Neuronal stem cell (in vitro differentiated cells): ENCODE measurements around the gene PIF1.

Source experiments
- DNase-seq: peaks from one replicate; pipeline ENCODE4 v3.0.0-alpha.2; 2013; ENCODE audit warnings: low spot score
- H2AFZ ChIP-seq: one replicate; pipeline ENCODE4 v1.6.1; 2013; ENCODE audit warnings: mild to moderate bottlenecking, low read length, inconsistent platforms
- H2AK5ac ChIP-seq: 2 replicates; pipeline ENCODE4 v1.6.1; 2013; ENCODE audit warnings: low read depth, mild to moderate bottlenecking, inconsistent platforms, low read length, moderate library complexity, mixed read lengths
- H2BK120ac ChIP-seq: 2 replicates; pipeline ENCODE4 v1.6.1; 2013; ENCODE audit warnings: low read depth, mild to moderate bottlenecking, inconsistent platforms, low read length, moderate library complexity, mixed read lengths
- H2BK12ac ChIP-seq: one replicate; pipeline ENCODE4 v1.6.1; 2013; ENCODE audit warnings: low read length, inconsistent platforms
- H2BK15ac ChIP-seq: 2 replicates; pipeline ENCODE4 v1.6.1; 2013; ENCODE audit warnings: mild to moderate bottlenecking, low read length, inconsistent platforms, mixed read lengths
- H2BK5ac ChIP-seq: one replicate; pipeline ENCODE4 v1.6.1; 2013; ENCODE audit warnings: inconsistent platforms, mild to moderate bottlenecking, low read length, moderate library complexity
- H3K14ac ChIP-seq: one replicate; pipeline ENCODE4 v1.6.1; 2013; ENCODE audit warnings: low read length, inconsistent platforms
- H3K18ac ChIP-seq: 2 replicates; pipeline ENCODE4 v1.6.1; 2013; ENCODE audit warnings: low read length, inconsistent platforms
- H3K23ac ChIP-seq: 2 replicates; pipeline ENCODE4 v1.6.1; 2013; ENCODE audit warnings: low read depth, mild to moderate bottlenecking, mixed read lengths, low read length, inconsistent platforms; ENCODE audit not compliant: poor library complexity
- H3K27ac ChIP-seq: replicated peaks from 3 replicates; pipeline ENCODE4 v1.5.1; 2013; ENCODE audit warnings: low read length, inconsistent platforms
- H3K27me3 ChIP-seq, 3 experiments: 2 replicates each; pipeline ENCODE4 v1.6.1; 2013; ENCODE audit warnings: low read length in 3 of 3, mild to moderate bottlenecking in 2 of 3, inconsistent platforms in 1 of 3, low read depth in 1 of 3, mixed read lengths in 1 of 3, moderate library complexity in 1 of 3; ENCODE audit not compliant: control insufficient read depth in 3 of 3, insufficient read depth in 3 of 3
- H3K36me3 ChIP-seq, 2 donors: replicated peaks in 1 of 2; 2 replicates each; pipeline ENCODE4 v1.6.1; 2013; ENCODE audit warnings: low read length in 2 of 2; ENCODE audit not compliant: control insufficient read depth in 2 of 2, insufficient read depth in 2 of 2
- H3K4ac ChIP-seq: 2 replicates; pipeline ENCODE4 v1.6.1; 2013; ENCODE audit warnings: inconsistent platforms, mild to moderate bottlenecking, low read length, moderate library complexity
- H3K4me1 ChIP-seq, 2 donors: 1 replicate in 1 of 2; 2 replicates in 1 of 2; pipeline ENCODE4 v1.6.1; 2013; ENCODE audit warnings: low read length in 2 of 2, low read depth in 1 of 2; ENCODE audit not compliant: control insufficient read depth in 2 of 2, insufficient read depth in 1 of 2
- H3K4me2 ChIP-seq: one replicate; pipeline ENCODE4 v1.6.1; 2013; ENCODE audit warnings: mild to moderate bottlenecking, low read length, inconsistent platforms; ENCODE audit not compliant: insufficient read depth, poor library complexity, severe bottlenecking
- H3K4me3 ChIP-seq, 2 donors: 2 replicates each; pipeline ENCODE4 v1.5.1; 2013; ENCODE audit warnings: low read length in 2 of 2, mild to moderate bottlenecking in 2 of 2, inconsistent platforms in 1 of 2, moderate library complexity in 1 of 2
- H3K79me1 ChIP-seq: one replicate; pipeline ENCODE4 v1.6.1; 2013; ENCODE audit warnings: low read depth, mild to moderate bottlenecking, inconsistent platforms, low read length, moderate library complexity
- H3K9ac ChIP-seq: one replicate; pipeline ENCODE4 v1.6.1; 2013; ENCODE audit warnings: mild to moderate bottlenecking, low read depth, low read length, inconsistent platforms; ENCODE audit not compliant: poor library complexity
- H3K9me3 ChIP-seq, 2 donors: replicated peaks in 1 of 2; 2 replicates each; pipeline versions ENCODE3 to v1.6.1; 2013; ENCODE audit warnings: low read length in 2 of 2, mild to moderate bottlenecking in 2 of 2, inconsistent platforms in 1 of 2, low read depth in 1 of 2, mixed read lengths in 1 of 2, moderate library complexity in 1 of 2; ENCODE audit not compliant: control insufficient read depth in 2 of 2, insufficient read depth in 1 of 2
- H4K8ac ChIP-seq: one replicate; pipeline ENCODE4 v1.6.1; 2013; ENCODE audit warnings: low read depth, mild to moderate bottlenecking, inconsistent platforms, low read length, moderate library complexity
- H4K91ac ChIP-seq: one replicate; pipeline ENCODE4 v1.6.1; 2013; ENCODE audit warnings: low read length, low read depth, mild to moderate bottlenecking, inconsistent platforms; ENCODE audit not compliant: poor library complexity
- WGBS, 2 donors: extraction: QIAGEN DNeasy Blood & Tissue Kit; methylation state at CpG; one replicate each; pipeline ENCODE4 v1.1.7; 2013; ENCODE audit warnings: missing lambda C conversion rate in 2 of 2, mixed read lengths in 1 of 2; ENCODE audit not compliant: insufficient read length in 2 of 2, insufficient replicate concordance in 1 of 2; ENCODE audit errors: extremely low coverage in 2 of 2; 5-methylcytosine and 5-hydroxymethylcytosine counted together

The PIF1 gene

GRCh38 chr15:64861331-64861730 lies 35.9 kb upstream of the PIF1 start:
- H3K27ac ChIP-seq = no peak overlapping the region
- H2BK15ac ChIP-seq = no peak overlapping the region
- H3K4me2 ChIP-seq = no peak overlapping the region
- peaks cover 4% of the 10 kb centered on the region for H3K79me1 ChIP-seq
- WGBS, 2 donors = no CpG with 5 or more reads among the region's 11 CpGs
- H3K4me3 ChIP-seq = no peak overlapping the region
- H3K27me3 ChIP-seq = no peaks in the 10 kb centered on the region
- H3K36me3 ChIP-seq = peaks cover 14 to 66% of the 10 kb centered on the region in 2 donors
- H2AFZ ChIP-seq = no peak overlapping the region
- H2AK5ac ChIP-seq = peak overlapping the region; percentile 58
- peak overlapping the region; percentile 57 for H3K23ac ChIP-seq
- no peaks in the 10 kb centered on the region for H3K9me3 ChIP-seq
- H3K9ac ChIP-seq = no peak overlapping the region
- no peak overlapping the region for H3K18ac ChIP-seq
- H3K4me1 ChIP-seq = peaks cover 11 to 37% of the 10 kb centered on the region in 2 donors
- no peak overlapping the region for H2BK120ac ChIP-seq
- no peak overlapping the region for H3K4ac ChIP-seq
- H2BK12ac ChIP-seq = no peak overlapping the region
- no peak overlapping the region for H4K91ac ChIP-seq
- H4K8ac ChIP-seq = no peak overlapping the region
- no peak for DNase-seq
- H2BK5ac ChIP-seq = no peak overlapping the region
- no peak overlapping the region for H3K14ac ChIP-seq

- H2AK5ac ChIP-seq = peak overlapping the region; percentile 38
- H2BK120ac ChIP-seq = no peak overlapping the region
- H4K91ac ChIP-seq = no peak overlapping the region
- H2BK15ac ChIP-seq = no peak overlapping the region
- peaks cover 17 to 70% of the 10 kb centered on the region in 2 donors for H3K36me3 ChIP-seq
- no peak overlapping the region for H3K9ac ChIP-seq
- H3K27me3 ChIP-seq = no peaks in the 10 kb centered on the region
- no peak overlapping the region for H3K23ac ChIP-seq
- H2AFZ ChIP-seq = no peak overlapping the region
- H3K79me1 ChIP-seq = peaks cover 9% of the 10 kb centered on the region
- no peak overlapping the region for H2BK5ac ChIP-seq
- DNase-seq = no peak
- no peaks in the 10 kb centered on the region for H3K9me3 ChIP-seq
- WGBS, 2 donors = no CpG with 5 or more reads among the region's 2 CpGs
- no peak overlapping the region for H3K27ac ChIP-seq
- H3K4me2 ChIP-seq = no peak overlapping the region
- no peak overlapping the region for H4K8ac ChIP-seq
- H3K4me1 ChIP-seq = peaks cover 10 to 35% of the 10 kb centered on the region in 2 donors
- no peak overlapping the region for H3K4me3 ChIP-seq
- H3K14ac ChIP-seq = no peak overlapping the region
- no peak overlapping the region for H2BK12ac ChIP-seq
- no peak overlapping the region for H3K4ac ChIP-seq
- no peak overlapping the region for H3K18ac ChIP-seq
Observed at GRCh38 chr15:64859226-64859625, 33.8 kb upstream of the PIF1 start.

GRCh38 chr15:64858021-64858575 lies 32.7 kb upstream of the PIF1 start:
- Histone ChIP-seq H2BK5ac (no peak overlapping the region), H4K91ac (no peak overlapping the region), H2AK5ac (peak overlapping the region; percentile 3), H2BK15ac (peak overlapping the region; percentile 2), H3K36me3 (peaks cover 18 to 75% of the 10 kb centered on the region in 2 donors), H3K18ac (peak overlapping the region; percentile 83), H4K8ac (no peak overlapping the region), H3K9me3 (no peaks in the 10 kb centered on the region), H3K27ac (peak overlapping the region; percentile 12), H3K9ac (peak overlapping the region; percentile 65), H3K23ac (no peak overlapping the region), H3K4me3 (no peak overlapping the region), H3K4me1 (peaks cover 10 to 35% of the 10 kb centered on the region in 2 donors), H3K4ac (no peak overlapping the region), H2BK12ac (no peak overlapping the region), H2BK120ac (no peak overlapping the region), H3K4me2 (no peak overlapping the region), H3K14ac (no peak overlapping the region), H3K27me3 (no peaks in the 10 kb centered on the region), H2AFZ (no peak overlapping the region), H3K79me1 (peaks cover 9% of the 10 kb centered on the region)
- no peak for DNase-seq
- WGBS, 2 donors = no CpG with 5 or more reads among the region's 6 CpGs

GRCh38 chr15:64857421-64857820 lies 32.0 kb upstream of the PIF1 start:
- H3K36me3 ChIP-seq = peaks cover 18 to 73% of the 10 kb centered on the region in 2 donors
- no peak overlapping the region for H2AFZ ChIP-seq
- no peak overlapping the region for H3K4me2 ChIP-seq
- H3K79me1 ChIP-seq = peaks cover 9% of the 10 kb centered on the region
- no CpG with 5 or more reads among the region's 4 CpGs for WGBS, 2 donors
- no peak overlapping the region for H2BK120ac ChIP-seq
- H4K91ac ChIP-seq = no peak overlapping the region
- no peak overlapping the region for H3K14ac ChIP-seq
- peaks cover 10 to 35% of the 10 kb centered on the region in 2 donors for H3K4me1 ChIP-seq
- H3K9ac ChIP-seq = no peak overlapping the region
- no peak overlapping the region for H3K4ac ChIP-seq
- no peaks in the 10 kb centered on the region for H3K27me3 ChIP-seq
- no peak for DNase-seq
- peak overlapping the region; percentile 2 for H2BK15ac ChIP-seq
- H2AK5ac ChIP-seq = peak overlapping the region; percentile 3
- peak overlapping the region; percentile 18 for H3K27ac ChIP-seq
- no peaks in the 10 kb centered on the region for H3K9me3 ChIP-seq
- no peak overlapping the region for H3K18ac ChIP-seq
- no peak overlapping the region for H3K23ac ChIP-seq
- H2BK12ac ChIP-seq = no peak overlapping the region
- no peak overlapping the region for H4K8ac ChIP-seq
- H3K4me3 ChIP-seq = no peak overlapping the region
- no peak overlapping the region for H2BK5ac ChIP-seq
